H1 (cell line): ENCODE data around the gene FBXL16. TPM values are rescaled to one million over a fixed set of nuclear protein-coding genes. Genes with fewer than 3 reads are reported as not detected.

Experiments used
- CTCF ChIA-PET: fragments of 300-600 bp; sonication (Branson Sonifier 250); formaldehyde crosslinking; loops from one replicate; lab custom pipeline; 2021; ENCODE audit not compliant: partially characterized antibody; lab: Charles Lee
- POLR2A ChIA-PET: fragments of 300-600 bp; sonication (Branson Sonifier 250); formaldehyde crosslinking; loops from one replicate; lab custom pipeline; 2021; ENCODE audit warnings: inconsistent platforms; ENCODE audit not compliant: partially characterized antibody; lab: Charles Lee
- DNase-seq, 2 experiments: peaks; one replicate each; pipeline versions ENCODE4 v3.0.0 to v3.0.0-alpha.2; 2010 to 2022; ENCODE audit warnings: low spot score in 2 of 2, low read depth in 1 of 2, mixed read lengths in 1 of 2
- FAIRE-seq: peaks from 2 replicates; lab custom pipeline; 2011; peaks lifted over from hg19 to GRCh38; lab: Jason Lieb, UNC
- H2AFZ ChIP-seq: 2 replicates; pipeline ENCODE4 v1.8.1; 2012; ENCODE audit warnings: low read length, inconsistent platforms
- H2AK5ac ChIP-seq: 2 replicates; pipeline ENCODE4 v1.6.1; 2013; ENCODE audit warnings: low read depth, low read length
- H2BK120ac ChIP-seq: replicated peaks from 2 replicates; pipeline ENCODE3; 2013; ENCODE audit warnings: low read depth, low read length, inconsistent platforms
- H2BK12ac ChIP-seq: 2 replicates; pipeline ENCODE4 v1.6.1; 2013; ENCODE audit warnings: low read depth, low read length
- H2BK15ac ChIP-seq: 2 replicates; pipeline ENCODE4 v1.6.1; 2013; ENCODE audit warnings: low read length
- H2BK20ac ChIP-seq: 2 replicates; pipeline ENCODE4 v1.6.1; 2013; ENCODE audit warnings: low read length
- H2BK5ac ChIP-seq: 2 replicates; pipeline ENCODE4 v1.6.1; 2013; ENCODE audit warnings: low read depth, low read length
- H3K14ac ChIP-seq: 2 replicates; pipeline ENCODE4 v1.6.1; 2013; ENCODE audit warnings: inconsistent platforms; ENCODE audit not compliant: insufficient read length
- H3K18ac ChIP-seq: 2 replicates; pipeline ENCODE4 v1.6.1; 2013; ENCODE audit warnings: low read length; ENCODE audit errors: extremely low read depth
- H3K23ac ChIP-seq: 2 replicates; pipeline ENCODE4 v1.6.1; 2013; ENCODE audit warnings: inconsistent platforms; ENCODE audit not compliant: insufficient read length
- H3K23me2 ChIP-seq: 2 replicates; pipeline ENCODE4 v1.6.1; 2013; ENCODE audit warnings: low read depth, low read length
- H3K27ac ChIP-seq: 2 replicates; pipeline ENCODE4 v1.6.1; 2011; ENCODE audit warnings: low read depth, low read length, inconsistent platforms
- H3K27me3 ChIP-seq, 4 experiments: replicated peaks in 1 of 4; 1 replicate in 1 of 4; 2 replicates in 3 of 4; pipeline versions ENCODE4 v1.6.1 to v1.8.1; 2011 to 2013; ENCODE audit warnings: low read length in 3 of 4, mild to moderate bottlenecking in 3 of 4, inconsistent platforms in 2 of 4, mixed read lengths in 2 of 4, moderate library complexity in 1 of 4; ENCODE audit not compliant: control insufficient read depth in 3 of 4, insufficient read depth in 3 of 4; ENCODE audit errors: extremely low read depth in 1 of 4
- H3K36me3 ChIP-seq, 4 experiments: 2 replicates each; pipeline versions ENCODE4 v1.6.1 to v1.8.1; 2011 to 2013; ENCODE audit warnings: mild to moderate bottlenecking in 4 of 4, low read length in 3 of 4, moderate library complexity in 2 of 4, control low read depth in 1 of 4, inconsistent platforms in 1 of 4; ENCODE audit not compliant: insufficient read depth in 4 of 4, control insufficient read depth in 2 of 4
- H3K4ac ChIP-seq: replicated peaks from 2 replicates; pipeline ENCODE3; 2013; ENCODE audit warnings: low read length, low read depth, mixed read lengths, inconsistent platforms; ENCODE audit not compliant: insufficient read length
- H3K4me1 ChIP-seq, 4 experiments: replicated peaks in 1 of 4; 1 replicate in 1 of 4; 2 replicates in 3 of 4; pipeline versions ENCODE4 v1.6.1 to v1.8.1; 2011 to 2013; ENCODE audit warnings: low read length in 3 of 4, inconsistent platforms in 2 of 4, mixed read lengths in 1 of 4; ENCODE audit not compliant: insufficient read depth in 4 of 4, control insufficient read depth in 3 of 4
- H3K4me2 ChIP-seq, 2 experiments: 2 replicates each; pipeline versions ENCODE4 v1.6.1 to v1.8.1; 2011 to 2013; ENCODE audit warnings: low read depth in 2 of 2, low read length in 2 of 2, control low read depth in 1 of 2, inconsistent platforms in 1 of 2, mild to moderate bottlenecking in 1 of 2; ENCODE audit not compliant: insufficient read depth in 1 of 2
- H3K4me3 ChIP-seq, 4 experiments: fragments of 200-600, 300-600 bp in 1 of 4; sonication (generic), shearing (Covaris generic), sonication (Bioruptor Twin) in 1 of 4; 2 replicates each; pipeline versions ENCODE4 v1.5.1 to v1.8.1; 2011 to 2016; ENCODE audit warnings: low read length in 4 of 4, low read depth in 3 of 4, control low read depth in 2 of 4, inconsistent platforms in 2 of 4, mild to moderate bottlenecking in 2 of 4, mixed read lengths in 1 of 4, moderate library complexity in 1 of 4; ENCODE audit not compliant: insufficient read depth in 2 of 4; ENCODE audit errors: extremely low read depth in 1 of 4
- H3K56ac ChIP-seq: replicated peaks from 2 replicates; pipeline ENCODE3; 2013; ENCODE audit warnings: low read depth, mild to moderate bottlenecking, mixed read lengths, low read length, inconsistent platforms; ENCODE audit not compliant: insufficient read length
- H3K79me1 ChIP-seq: 2 replicates; pipeline ENCODE4 v1.6.1; 2013; ENCODE audit warnings: low read depth, low read length, control low read depth
- H3K79me2 ChIP-seq, 2 experiments: 2 replicates each; pipeline versions ENCODE4 v1.6.1 to v1.8.1; 2012 to 2013; ENCODE audit warnings: low read length in 2 of 2, mild to moderate bottlenecking in 2 of 2, inconsistent platforms in 1 of 2; ENCODE audit not compliant: insufficient read depth in 2 of 2, control insufficient read depth in 1 of 2
- H3K9ac ChIP-seq, 4 experiments: replicated peaks in 1 of 4; 1 replicate in 1 of 4; 2 replicates in 3 of 4; pipeline versions ENCODE4 v1.6.1 to v1.8.1; 2011 to 2013; ENCODE audit warnings: low read depth in 3 of 4, low read length in 3 of 4, control low read depth in 2 of 4, mild to moderate bottlenecking in 2 of 4, moderate library complexity in 2 of 4, inconsistent platforms in 1 of 4; ENCODE audit errors: extremely low read depth in 1 of 4
- H3K9me3 ChIP-seq, 2 experiments: 2 replicates each; pipeline versions ENCODE4 v1.6.1 to v1.8.1; 2012 to 2013; ENCODE audit warnings: mild to moderate bottlenecking in 2 of 2, moderate library complexity in 2 of 2, control low read depth in 1 of 2, inconsistent platforms in 1 of 2, low read depth in 1 of 2, low read length in 1 of 2, mixed read lengths in 1 of 2; ENCODE audit not compliant: insufficient read depth in 2 of 2
- H4K20me1 ChIP-seq, 2 experiments: replicated peaks in 1 of 2; 2 replicates each; pipeline versions ENCODE3 to v1.8.1; 2011 to 2013; ENCODE audit warnings: inconsistent platforms in 2 of 2, low read length in 2 of 2, mild to moderate bottlenecking in 1 of 2; ENCODE audit not compliant: insufficient read depth in 2 of 2, control insufficient read depth in 1 of 2
- H4K5ac ChIP-seq: 2 replicates; pipeline ENCODE4 v1.6.1; 2013; ENCODE audit warnings: low read length, low read depth, mixed read lengths, inconsistent platforms; ENCODE audit not compliant: insufficient read length
- H4K8ac ChIP-seq: 2 replicates; pipeline ENCODE4 v1.8.0; 2013; ENCODE audit warnings: mild to moderate bottlenecking, moderate library complexity, low read length, inconsistent platforms; ENCODE audit not compliant: insufficient read depth; ENCODE audit errors: extremely low read depth
- H4K91ac ChIP-seq: replicated peaks from 2 replicates; pipeline ENCODE3; 2013; ENCODE audit warnings: low read length, mixed read lengths, inconsistent platforms; ENCODE audit not compliant: insufficient read length
- BRCA1 ChIP-seq: IDR thresholded peaks from 2 replicates; pipeline ENCODE4 v1.6.1; 2012; ENCODE audit warnings: low read depth, low read length, improper control_type of control experiment
- CREB1 ChIP-seq: IDR thresholded peaks from 2 replicates; pipeline ENCODE4 v1.6.1; 2012; ENCODE audit warnings: inconsistent platforms
- GABPA ChIP-seq: IDR thresholded peaks from 2 replicates; pipeline ENCODE4 v1.6.1; 2011; ENCODE audit warnings: mild to moderate bottlenecking, low read length, moderate library complexity, borderline replicate concordance; ENCODE audit not compliant: insufficient read depth
- GTF2F1 ChIP-seq: IDR thresholded peaks from 2 replicates; pipeline ENCODE4 v1.6.1; 2012; ENCODE audit warnings: low read depth, low read length, improper control_type of control experiment, borderline replicate concordance
- JUND ChIP-seq: IDR thresholded peaks from 2 replicates; pipeline ENCODE4 v1.6.1; 2011; ENCODE audit warnings: mild to moderate bottlenecking, improper control_type of control experiment, low read length
- KDM1A ChIP-seq: fragments of 200-600, 300-600 bp; sonication (generic); IDR thresholded peaks from 2 replicates; pipeline ENCODE4 v1.7.1; 2016; ENCODE audit warnings: mild to moderate bottlenecking, low read length, borderline replicate concordance
- MAFK ChIP-seq: IDR thresholded peaks from 2 replicates; pipeline ENCODE4 v1.6.1; 2012; ENCODE audit warnings: low read depth, mild to moderate bottlenecking, improper control_type of control experiment, low read length
- POLR2AphosphoS5 ChIP-seq: IDR thresholded peaks from 2 replicates; pipeline ENCODE4 v1.6.1; 2011; ENCODE audit warnings: low read depth, low read length
- RBBP5 ChIP-seq: IDR thresholded peaks from 2 replicates; pipeline ENCODE4 v1.7.1; 2012; ENCODE audit warnings: low read depth, mild to moderate bottlenecking, inconsistent platforms, low read length, moderate library complexity, borderline replicate concordance
- RFX5 ChIP-seq: IDR thresholded peaks from 2 replicates; pipeline ENCODE4 v1.6.1; 2011; ENCODE audit warnings: low read depth, low read length, improper control_type of control experiment, borderline replicate concordance
- SP4 ChIP-seq: IDR thresholded peaks from 2 replicates; pipeline ENCODE4 v1.6.1; 2012; ENCODE audit warnings: low read length, inconsistent platforms
- ZNF274 ChIP-seq: IDR thresholded peaks from 2 replicates; pipeline ENCODE4 v1.7.0; 2012; ENCODE audit warnings: low read length, borderline replicate concordance; ENCODE audit errors: extremely low read depth
- WGBS, 2 experiments: shearing (Covaris generic) in 1 of 2; methylation state at CpG; one replicate each; pipeline versions ENCODE4 v1.1.6 to v1.1.7; 2013 to 2015; ENCODE audit warnings: low lambda C conversion rate in 2 of 2, mixed read lengths in 2 of 2, inconsistent platforms in 1 of 2, low coverage in 1 of 2, missing lambda C conversion rate in 1 of 2; ENCODE audit not compliant: insufficient replicate concordance in 2 of 2, insufficient coverage in 1 of 2, insufficient read length in 1 of 2; ENCODE audit errors: extremely low coverage in 1 of 2, missing lambda C conversion rate in 1 of 2; 5-methylcytosine and 5-hydroxymethylcytosine counted together
- polyA plus RNA-seq, 7 experiments: library from polyadenylated mRNA; depleted of rRNA in 3 of 7; stranded (reverse) in 5 of 7; unstranded in 2 of 7; fragments of >200 nt in 5 of 7; fragments of 200-250 nt in 2 of 7; gene quantifications; 1 replicate in 5 of 7; 2 replicates in 1 of 7; 4 replicates in 1 of 7; pipeline versions ENCODE4 v1.2.1 to v1.2.3, GENCODE V29; 2011 to 2013; ENCODE audit warnings: missing spikeins in 2 of 7, mixed read lengths in 2 of 7
- total RNA-seq: library from RNA; stranded (reverse); fragmentation: NEBNext Ultra II Directional; extraction: Animal tissue kit (Norgen Biotek cat#: 25700); gene quantifications from 2 replicates; pipeline ENCODE4 v1.2.1, GENCODE V29; 2021
- TF ChIP-seq, protein P1 (sequence below): IDR thresholded peaks from 2 replicates; pipeline ENCODE4 v1.6.1; 2012; ENCODE audit warnings: low read length, inconsistent platforms

FBXL16 gene
- total and polyA plus RNA-seq, 2 of the 8 experiments (the other 6 are each of a cell fraction or from before 2014, with no cell fraction given), result 12.5 to 12.8 TPM

DNA sequence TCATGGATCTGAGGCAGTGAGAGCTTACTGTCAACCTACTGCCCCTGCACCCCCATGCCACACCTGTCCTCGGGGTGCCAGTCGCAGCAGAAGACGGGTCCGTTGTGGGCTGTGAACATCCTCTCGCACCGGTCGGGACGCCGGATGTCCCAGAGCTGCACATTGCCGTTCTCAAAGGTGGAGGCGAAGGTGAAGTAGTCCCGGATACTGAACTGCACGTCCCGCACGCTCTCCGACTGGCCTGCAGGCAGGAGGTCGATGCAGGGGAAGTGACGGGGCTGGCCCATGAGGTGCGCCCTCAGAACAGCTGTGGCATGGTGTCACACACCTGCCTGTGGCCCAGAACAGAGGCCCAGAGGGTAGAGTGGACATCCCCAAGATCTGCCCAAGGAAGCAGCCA lies 18.1 kb downstream of the FBXL16 start:
- H4K91ac ChIP-seq, result no peak overlapping the region
- peaks cover 12% of the 10 kb centered on the region for H3K23me2 ChIP-seq
- no peak overlapping the region for H2BK12ac ChIP-seq
- peaks cover 0 to 15% (median 8%) of the 10 kb centered on the region in 4 experiments; a peak in 5 of 7 replicates for H3K4me1 ChIP-seq
- no peak overlapping the region for H2BK5ac ChIP-seq
- no peak for FAIRE-seq
- no peak overlapping the region for H4K5ac ChIP-seq
- no peak overlapping the region for H2AK5ac ChIP-seq
- H3K18ac ChIP-seq, result no peak overlapping the region
- WGBS, 2 experiments, result 95% methylated on average over 18 of the region's 19 CpGs; no CpG with 5 or more reads in 1 of the 2 experiments
- peaks cover 4% of the 10 kb centered on the region for H3K79me1 ChIP-seq
- H3K36me3 ChIP-seq, result peaks cover 2 to 19% (median 4%) of the 10 kb centered on the region in 4 experiments; a peak in 5 of 8 replicates
- H3K4me2 ChIP-seq, result no peak overlapping the region
- no peak overlapping the region for H3K4me3 ChIP-seq
- no peak overlapping the region for H3K4ac ChIP-seq
- H2BK20ac ChIP-seq, result no peak overlapping the region
- no peak overlapping the region for H4K8ac ChIP-seq
- no peak overlapping the region for H3K14ac ChIP-seq
- peaks cover 0 to 11% (median 4%) of the 10 kb centered on the region in 4 experiments; a peak in 5 of 7 replicates for H3K27me3 ChIP-seq
- POLR2A ChIA-PET, result interaction anchor here (0.7 to 3.6 kb wide), 10 partner anchors 9 to 99 kb away, joined by 3 to 26 read pairs (median 5); partner anchors contain the start of gene RHBDL1
- H3K9ac ChIP-seq, result no peak overlapping the region
- H3K9me3 ChIP-seq, result no peaks in the 10 kb centered on the region
- CTCF ChIA-PET, result interaction anchor here (0.7 to 6.0 kb wide), 8 partner anchors 8 to 370 kb away, joined by 3 to 75 read pairs (median 8); partner anchors contain the start of genes RHBDL1, RHOT2 and WDR90
- H2AFZ ChIP-seq, result no peak overlapping the region
- DNase-seq, result no peak
- no peak overlapping the region for H3K56ac ChIP-seq
- H3K27ac ChIP-seq, result no peak overlapping the region
- H3K79me2 ChIP-seq, result no peaks in the 10 kb centered on the region; a peak in 1 of 4 replicates
- H4K20me1 ChIP-seq, result peaks cover 2 to 19% of the 10 kb centered on the region in 2 experiments
- H2BK15ac ChIP-seq, result no peak overlapping the region
- no peak overlapping the region for H2BK120ac ChIP-seq
- no peak overlapping the region for H3K23ac ChIP-seq
- TF ChIP-seq RFX5 (no peak), CREB1 (no peak), GABPA (no peak), RBBP5 (no peak), KDM1A (no peak), POLR2AphosphoS5 (no peak), GTF2F1 (no peak), ZNF274 (no peak), JUND (no peak), SP4 (no peak), BRCA1 (no peak), MAFK (no peak)
- TF ChIP-seq, protein P1, sequence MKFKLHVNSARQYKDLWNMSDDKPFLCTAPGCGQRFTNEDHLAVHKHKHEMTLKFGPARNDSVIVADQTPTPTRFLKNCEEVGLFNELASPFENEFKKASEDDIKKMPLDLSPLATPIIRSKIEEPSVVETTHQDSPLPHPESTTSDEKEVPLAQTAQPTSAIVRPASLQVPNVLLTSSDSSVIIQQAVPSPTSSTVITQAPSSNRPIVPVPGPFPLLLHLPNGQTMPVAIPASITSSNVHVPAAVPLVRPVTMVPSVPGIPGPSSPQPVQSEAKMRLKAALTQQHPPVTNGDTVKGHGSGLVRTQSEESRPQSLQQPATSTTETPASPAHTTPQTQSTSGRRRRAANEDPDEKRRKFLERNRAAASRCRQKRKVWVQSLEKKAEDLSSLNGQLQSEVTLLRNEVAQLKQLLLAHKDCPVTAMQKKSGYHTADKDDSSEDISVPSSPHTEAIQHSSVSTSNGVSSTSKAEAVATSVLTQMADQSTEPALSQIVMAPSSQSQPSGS, result no peak
